Peyer's patch (tissue), 4 donors: Measurements from ENCODE around the gene AUTS2. TPM values are rescaled to one million over a fixed set of nuclear protein-coding genes. Genes with fewer than 3 reads are reported as not detected.

ENCODE experiments used
- DNase-seq, 3 donors: peaks; one replicate each; pipeline ENCODE4 v3.0.0-alpha.2; 2017 to 2019
- H3K27ac ChIP-seq, 4 donors: fragments of 200-600 bp; sonication (generic); one replicate each; pipeline ENCODE4 v1.5.1; 2016 to 2019
- H3K27me3 ChIP-seq, 2 donors: fragments of 200-600 bp; sonication (generic); one replicate each; pipeline ENCODE4 v1.5.1; 2019
- H3K36me3 ChIP-seq, 3 donors: fragments of 200-600 bp; sonication (generic); one replicate each; pipeline ENCODE4 v1.5.1; 2016 to 2019
- H3K4me1 ChIP-seq, 4 donors: fragments of 200-600 bp; sonication (generic); one replicate each; pipeline ENCODE4 v1.5.1; 2016 to 2019
- H3K4me3 ChIP-seq, 4 donors: fragments of 200-600 bp; sonication (generic); 1 replicate in 3 of 4; 2 replicates in 1 of 4; pipeline ENCODE4 v1.5.1; 2016 to 2019; ENCODE audit warnings: mild to moderate bottlenecking in 1 of 4
- H3K9me3 ChIP-seq, 4 donors: fragments of 200-600 bp; sonication (generic); one replicate each; pipeline ENCODE4 v1.5.1; 2016 to 2019; ENCODE audit warnings: mild to moderate bottlenecking in 1 of 4
- CTCF ChIP-seq, 6 experiments: fragments of 450-650 bp in 4 of 6; fragments of 200-600 bp in 2 of 6; sonication (generic) in 1 of 6; IDR thresholded peaks; one replicate each; pipeline ENCODE4 v1.5.1; 2017 to 2019; ENCODE audit warnings: antibody characterized with exemption in 6 of 6, mild to moderate bottlenecking in 3 of 6, moderate library complexity in 1 of 6
- POLR2A ChIP-seq, 2 donors: fragments of 450-650 bp; IDR thresholded peaks; one replicate each; pipeline ENCODE4 v1.5.1; 2017; ENCODE audit warnings: antibody characterized with exemption in 2 of 2, mild to moderate bottlenecking in 2 of 2, moderate library complexity in 2 of 2
- total RNA-seq, 4 donors: library from RNA; depleted of rRNA; stranded (reverse); fragments of >200 nt; gene quantifications; one replicate each; pipeline ENCODE4 v1.1.0, GENCODE V29; 2016

AUTS2 gene
- total RNA-seq, 4 donors from 2014 or later = 55.9 to 90.0 (median 72.6) TPM

- H3K4me1 ChIP-seq = no peaks in the 10 kb centered on the region
- no peaks in the 10 kb centered on the region for H3K9me3 ChIP-seq
- H3K27ac ChIP-seq = no peak overlapping the region
- TF ChIP-seq POLR2A (IDR thresholded peaks at IDR 0.05) = no peak
- no peak for TF ChIP-seq CTCF (IDR thresholded peaks at IDR 0.05)
- H3K4me3 ChIP-seq = no peak overlapping the region
- H3K36me3 ChIP-seq = no peaks in the 10 kb centered on the region
- no peak for DNase-seq
- H3K27me3 ChIP-seq = no peaks in the 10 kb centered on the region
Measured at GRCh38 chr7:70092314-70093204, 494.3 kb downstream of the AUTS2 start.

GRCh38 chr7:70093205-70093904 lies 495.1 kb downstream of the AUTS2 start:
- TF ChIP-seq POLR2A (IDR thresholded peaks at IDR 0.05) (no peak), CTCF (IDR thresholded peaks at IDR 0.05) (no peak)
- H3K4me1 ChIP-seq = peaks cover 0 to 3% (median 0%) of the 10 kb centered on the region in 4 donors
- no peak overlapping the region for H3K27ac ChIP-seq
- H3K27me3 ChIP-seq = no peaks in the 10 kb centered on the region
- no peaks in the 10 kb centered on the region for H3K36me3 ChIP-seq
- no peak for DNase-seq
- H3K4me3 ChIP-seq = no peak overlapping the region
- H3K9me3 ChIP-seq = no peaks in the 10 kb centered on the region

- H3K36me3 ChIP-seq = no peaks in the 10 kb centered on the region
- TF ChIP-seq POLR2A (IDR thresholded peaks at IDR 0.05) (no peak), CTCF (IDR thresholded peaks at IDR 0.05) (no peak)
- H3K4me1 ChIP-seq = peaks cover 0 to 4% (median 0%) of the 10 kb centered on the region in 4 donors
- H3K27ac ChIP-seq = no peak overlapping the region
- H3K27me3 ChIP-seq = no peaks in the 10 kb centered on the region
- H3K4me3 ChIP-seq = no peak overlapping the region
- no peaks in the 10 kb centered on the region for H3K9me3 ChIP-seq
- DNase-seq = no peak
Measured at GRCh38 chr7:70094831-70095230, 496.6 kb downstream of the AUTS2 start.

- H3K9me3 ChIP-seq = no peaks in the 10 kb centered on the region
- H3K4me1 ChIP-seq = peaks cover 0 to 4% (median 0%) of the 10 kb centered on the region in 4 donors
- H3K36me3 ChIP-seq = no peaks in the 10 kb centered on the region
- no peak for TF ChIP-seq CTCF (IDR thresholded peaks at IDR 0.05)
- TF ChIP-seq POLR2A (IDR thresholded peaks at IDR 0.05) = no peak
- no peak overlapping the region for H3K4me3 ChIP-seq
- H3K27ac ChIP-seq = no peak overlapping the region
- DNase-seq = no peak
- no peaks in the 10 kb centered on the region for H3K27me3 ChIP-seq
Measured at GRCh38 chr7:70097645-70098044, 499.4 kb downstream of the AUTS2 start.

- no peaks in the 10 kb centered on the region for H3K9me3 ChIP-seq
- no peak overlapping the region for H3K4me3 ChIP-seq
- H3K27ac ChIP-seq = no peak overlapping the region
- peaks cover 0 to 4% (median 0%) of the 10 kb centered on the region in 4 donors for H3K4me1 ChIP-seq
- no peaks in the 10 kb centered on the region for H3K27me3 ChIP-seq
- H3K36me3 ChIP-seq = no peaks in the 10 kb centered on the region
- TF ChIP-seq CTCF (IDR thresholded peaks at IDR 0.05) (no peak), POLR2A (IDR thresholded peaks at IDR 0.05) (no peak)
- no peak for DNase-seq
Measured at GRCh38 chr7:70098133-70098561, 499.9 kb downstream of the AUTS2 start.
